GM21723 (cell line): ENCODE measurements around the gene MEA1.
A peak's percentile ranks its signal among the peaks of the same experiment; 100 is the strongest.

ENCODE experiments used
- ATAC-seq: cut with Tn5 transposase; IDR thresholded peaks from one replicate; pipeline ENCODE4 v1.9.1; 2021; ENCODE audit warnings: mild to moderate bottlenecking, moderate library complexity; ENCODE audit not compliant: unreplicated experiment

MEA1 gene

GRCh38 chr6:43040542-43041257 lies 27.0 kb upstream of the MEA1 start:
- no peak for ATAC-seq

- ATAC-seq: no peak
Measured at GRCh38 chr6:43038727-43039126, 25.0 kb upstream of the MEA1 start.

GRCh38 chr6:43037706-43038105 lies 24.0 kb upstream of the MEA1 start:
- no peak for ATAC-seq

- no peak for ATAC-seq
Measured at GRCh38 chr6:43037197-43037596, 23.5 kb upstream of the MEA1 start.

- no peak for ATAC-seq
Measured at GRCh38 chr6:43036712-43037111, 23.0 kb upstream of the MEA1 start.

- ATAC-seq: no peak
Measured at GRCh38 chr6:43035495-43036194, 21.9 kb upstream of the MEA1 start.

- ATAC-seq: no peak
Measured at GRCh38 chr6:43034190-43034525, 20.4 kb upstream of the MEA1 start.

GRCh38 chr6:43033496-43034189 lies 19.9 kb upstream of the MEA1 start:
- no peak for ATAC-seq

- ATAC-seq: no peak
Measured at GRCh38 chr6:43032326-43032725, 18.6 kb upstream of the MEA1 start.

- ATAC-seq: no peak
Measured at GRCh38 chr6:43029120-43029519, 15.4 kb upstream of the MEA1 start.

GRCh38 chr6:43026365-43026764 lies 12.6 kb upstream of the MEA1 start:
- ATAC-seq: no peak

- no peak for ATAC-seq
Measured at GRCh38 chr6:43024436-43024835, 10.7 kb upstream of the MEA1 start.

- peak; percentile 67 for ATAC-seq
Measured at GRCh38 chr6:43021270-43022047, 7.7 kb upstream of the MEA1 start, which contains the start of gene RRP36. Gene RRP36 (plus strand): TSS chr6:43021623. CDS start chr6:43021655, 32 bp downstream.

GRCh38 chr6:43020847-43021246 lies 7.1 kb upstream of the MEA1 start:
- ATAC-seq: no peak

GRCh38 chr6:43020052-43020705 lies 6.4 kb upstream of the MEA1 start:
- ATAC-seq: no peak

- no peak for ATAC-seq
Measured at GRCh38 chr6:43019152-43019551, 5.4 kb upstream of the MEA1 start.

- no peak for ATAC-seq
Measured at GRCh38 chr6:43016943-43017334, 3.2 kb upstream of the MEA1 start.

- ATAC-seq: no peak
Measured at GRCh38 chr6:43016176-43016942, 2.6 kb upstream of the MEA1 start.

GRCh38 chr6:43014434-43014909 lies 726 bp upstream of the MEA1 start:
- ATAC-seq: no peak
